HG03442 (cell line): Measurements from ENCODE around the gene MADCAM1.

Experiments
- ATAC-seq: cut with Tn5 transposase; IDR thresholded peaks from one replicate; pipeline ENCODE4 v1.9.1; 2021; ENCODE audit warnings: mild to moderate bottlenecking, moderate library complexity; ENCODE audit not compliant: unreplicated experiment

Gene MADCAM1

GRCh38 chr19:507286-508203 is 11.3 kb downstream of the MADCAM1 start, which contains the start of gene TPGS1:
TSS of gene TPGS1 (plus strand) at chr19:507497. CDS start at chr19:507507, 10 bp downstream.
- ATAC-seq, result peak; percentile 58

GRCh38 chr19:508204-509150 is 12.2 kb downstream of the MADCAM1 start:
- no peak for ATAC-seq

- ATAC-seq, result no peak
Observed at GRCh38 chr19:510606-511100, 14.4 kb downstream of the MADCAM1 start.

GRCh38 chr19:511101-511851 is 15.0 kb downstream of the MADCAM1 start:
- ATAC-seq, result no peak

- ATAC-seq, result no peak
Observed at GRCh38 chr19:512547-513365, 16.5 kb downstream of the MADCAM1 start.

- ATAC-seq, result no peak
Observed at GRCh38 chr19:513368-514165, 17.3 kb downstream of the MADCAM1 start.

GRCh38 chr19:514166-514663 is 17.9 kb downstream of the MADCAM1 start:
- no peak for ATAC-seq

GRCh38 chr19:517721-518597 is 21.7 kb downstream of the MADCAM1 start:
- no peak for ATAC-seq

GRCh38 chr19:518598-519231 is 22.4 kb downstream of the MADCAM1 start:
- ATAC-seq, result no peak

- ATAC-seq, result no peak
Observed at GRCh38 chr19:519449-519865, 23.2 kb downstream of the MADCAM1 start.

GRCh38 chr19:522726-523125 is 26.4 kb downstream of the MADCAM1 start:
- no peak for ATAC-seq

GRCh38 chr19:524062-524674 is 27.9 kb downstream of the MADCAM1 start:
- ATAC-seq, result no peak

- ATAC-seq, result no peak
Observed at GRCh38 chr19:525029-525428, 28.7 kb downstream of the MADCAM1 start.

- no peak for ATAC-seq
Observed at GRCh38 chr19:525857-526419, 29.7 kb downstream of the MADCAM1 start.

GRCh38 chr19:530134-531008 is 34.1 kb downstream of the MADCAM1 start:
- no peak for ATAC-seq
